T-cell (primary cell): ENCODE results near the gene RFC1. TPM values are rescaled to one million over a fixed set of nuclear protein-coding genes. Genes with fewer than 3 reads are reported as not detected.

ENCODE experiments used
- ATAC-seq, 4 experiments: fragments of 200-7000 bp in 3 of 4; fragments of 150-1000 bp in 1 of 4; cut with Tn5 transposase; replicated peaks in 1 of 4; 1 replicate in 3 of 4; 2 replicates in 1 of 4; pipeline ENCODE4 v1.10.0; 2021; ENCODE audit warnings: moderate library complexity in 3 of 4, mild to moderate bottlenecking in 2 of 4, moderate number of reproducible peaks in 1 of 4
- CTCF ChIA-PET, 2 donors: fragments of 300-600 bp; sonication (Branson Sonifier 250); formaldehyde crosslinking; loops; one replicate each; lab custom pipeline; 2022; ENCODE audit warnings: antibody characterized with exemption in 2 of 2; lab: Charles Lee
- POLR2A ChIA-PET, 2 donors: fragments of 300-600 bp; sonication (Branson Sonifier 250); formaldehyde crosslinking; loops; one replicate each; lab custom pipeline; 2022; ENCODE audit warnings: antibody characterized with exemption in 2 of 2; lab: Charles Lee
- DNase-seq, 35 experiments: peaks; one replicate each; pipeline versions ENCODE4 v3.0.0 to v3.0.0-alpha.2; 2013 to 2023
- H3K27ac ChIP-seq: one replicate; pipeline ENCODE4 v1.5.1; 2013; ENCODE audit warnings: low read length
- H3K27me3 ChIP-seq, 2 experiments: replicated peaks in 1 of 2; 1 replicate in 1 of 2; 2 replicates in 1 of 2; pipeline versions ENCODE4 v1.6.1 to v1.7.0; 2013; ENCODE audit warnings: low read length in 1 of 2, mixed read lengths in 1 of 2; ENCODE audit not compliant: control insufficient read depth in 2 of 2, insufficient read depth in 2 of 2; ENCODE audit errors: extremely low read depth in 1 of 2
- H3K36me3 ChIP-seq, 2 donors: 1 replicate in 1 of 2; 2 replicates in 1 of 2; pipeline versions ENCODE4 v1.6.1 to v1.7.0; 2013; ENCODE audit warnings: low read length in 1 of 2; ENCODE audit not compliant: control insufficient read depth in 2 of 2, insufficient read depth in 1 of 2; ENCODE audit errors: extremely low read depth in 1 of 2
- H3K4me1 ChIP-seq, 2 experiments: 1 replicate in 1 of 2; 2 replicates in 1 of 2; pipeline versions ENCODE4 v1.6.1 to v1.7.0; 2013; ENCODE audit warnings: low read length in 2 of 2, mixed read lengths in 1 of 2; ENCODE audit not compliant: insufficient read depth in 2 of 2, control insufficient read depth in 1 of 2; ENCODE audit errors: extremely low read depth in 1 of 2
- H3K4me3 ChIP-seq, 2 donors: 1 replicate in 1 of 2; 2 replicates in 1 of 2; pipeline versions ENCODE4 v1.5.1 to v1.7.0; 2013; ENCODE audit warnings: mild to moderate bottlenecking in 2 of 2, low read length in 1 of 2, moderate library complexity in 1 of 2; ENCODE audit not compliant: control insufficient read depth in 1 of 2; ENCODE audit errors: extremely low read depth in 1 of 2
- H3K9me3 ChIP-seq: 2 replicates; pipeline ENCODE4 v1.7.0; 2013
- H3K27ac Mint-ChIP-seq, 2 donors: one replicate each; pipeline ENCODE4 v1.8.0; 2020 to 2021; ENCODE audit warnings: mild to moderate bottlenecking in 2 of 2, mixed read lengths in 2 of 2
- H3K27me3 Mint-ChIP-seq, 2 donors: one replicate each; pipeline ENCODE4 v1.8.0; 2021 to 2022; ENCODE audit warnings: mixed read lengths in 2 of 2
- H3K36me3 Mint-ChIP-seq: one replicate; pipeline ENCODE4 v1.8.0; 2021; ENCODE audit warnings: mixed read lengths
- H3K4me1 Mint-ChIP-seq, 3 donors: one replicate each; pipeline ENCODE4 v1.8.0; 2020 to 2022; ENCODE audit warnings: mixed read lengths in 3 of 3, mild to moderate bottlenecking in 1 of 3
- H3K4me3 Mint-ChIP-seq, 3 donors: one replicate each; pipeline ENCODE4 v1.8.0; 2020 to 2022; ENCODE audit warnings: mild to moderate bottlenecking in 3 of 3, mixed read lengths in 3 of 3, moderate library complexity in 3 of 3
- H3K9me3 Mint-ChIP-seq, 3 donors: one replicate each; pipeline ENCODE4 v1.8.0; 2020 to 2022; ENCODE audit warnings: mixed read lengths in 3 of 3
- WGBS: methylation state at CpG from one replicate; pipeline ENCODE4 v1.1.5; 2013; ENCODE audit warnings: missing lambda C conversion rate; ENCODE audit not compliant: insufficient coverage; 5-methylcytosine and 5-hydroxymethylcytosine counted together
- total RNA-seq, 35 experiments: library from RNA in 6 of 35; stranded (reverse) in 6 of 35; fragments of 120-200 nt in 1 of 35; gene quantifications; one replicate each; pipeline versions ENCODE4 v1.2.1 to v1.2.4 and lab custom pipeline; 2013 to 2026

Gene RFC1
- total RNA-seq, 5 donors from 2014 or later (not counting 1 experiment from before 2014, with no cell fraction given): 45.7 to 77.4 (median 54.5) TPM

- Histone ChIP-seq H3K9me3 (no peaks in the 10 kb centered on the region), H3K4me1 (no peaks in the 10 kb centered on the region), H3K27ac (no peak overlapping the region), H3K36me3 (peaks cover 0 to 6% of the 10 kb centered on the region in 2 donors), H3K4me3 (no peak overlapping the region), H3K27me3 (no peaks in the 10 kb centered on the region)
- POLR2A ChIA-PET: no interaction called here
- ATAC-seq (no peak), DNase-seq (no peak)
- Mint-ChIP-seq H3K36me3 (peaks cover 49% of the 10 kb centered on the region), H3K27ac (no peak overlapping the region), H3K4me1 (no peaks in the 10 kb centered on the region), H3K9me3 (no peaks in the 10 kb centered on the region), H3K27me3 (no peaks in the 10 kb centered on the region), H3K4me3 (no peak overlapping the region)
- CTCF ChIA-PET: no interaction called here
- WGBS: no CpG with 5 or more reads among the region's 4 CpGs
Observed at GRCh38 chr4:39259571-39260330, 106.4 kb downstream of the RFC1 start.

- Mint-ChIP-seq H3K27ac (no peak overlapping the region), H3K4me3 (no peak overlapping the region), H3K4me1 (no peaks in the 10 kb centered on the region), H3K27me3 (no peaks in the 10 kb centered on the region), H3K36me3 (peaks cover 38% of the 10 kb centered on the region), H3K9me3 (no peaks in the 10 kb centered on the region)
- no peak overlapping the region for H3K27ac ChIP-seq
- H3K27me3 ChIP-seq: no peaks in the 10 kb centered on the region
- no peaks in the 10 kb centered on the region for H3K9me3 ChIP-seq
- ATAC-seq: no peak
- no peak for DNase-seq
- no peak overlapping the region for H3K4me3 ChIP-seq
- ChIA-PET CTCF (interaction anchor here in 1 of 2 donors (1.1 kb wide), 1 partner anchor 12 kb away, joined by 4 read pairs; no protein-coding TSS in a partner anchor), POLR2A (no interaction called here)
- no peaks in the 10 kb centered on the region for H3K4me1 ChIP-seq
- WGBS: no CpG with 5 or more reads among the region's 2 CpGs
- peaks cover 0 to 6% of the 10 kb centered on the region in 2 donors for H3K36me3 ChIP-seq
Observed at GRCh38 chr4:39256436-39256835, 109.7 kb downstream of the RFC1 start.

GRCh38 chr4:39255871-39256270 is 110.3 kb downstream of the RFC1 start:
- no peaks in the 10 kb centered on the region for H3K9me3 Mint-ChIP-seq
- WGBS: no CpG with 5 or more reads among the region's 5 CpGs
- no peak overlapping the region for H3K4me3 Mint-ChIP-seq
- H3K27me3 Mint-ChIP-seq: no peaks in the 10 kb centered on the region
- Histone ChIP-seq H3K27ac (no peak overlapping the region), H3K4me1 (no peaks in the 10 kb centered on the region), H3K27me3 (no peaks in the 10 kb centered on the region), H3K4me3 (no peak overlapping the region), H3K9me3 (no peaks in the 10 kb centered on the region), H3K36me3 (peaks cover 0 to 6% of the 10 kb centered on the region in 2 donors)
- DNase-seq: no peak
- POLR2A ChIA-PET: no interaction called here
- no peak overlapping the region for H3K27ac Mint-ChIP-seq
- H3K36me3 Mint-ChIP-seq: peaks cover 34% of the 10 kb centered on the region
- no peak for ATAC-seq
- no peaks in the 10 kb centered on the region for H3K4me1 Mint-ChIP-seq
- CTCF ChIA-PET: interaction anchor here in 1 of 2 donors (1.1 kb wide), 1 partner anchor 12 kb away, joined by 4 read pairs; no protein-coding TSS in a partner anchor

- ATAC-seq: no peak
- no peak overlapping the region for H3K27ac ChIP-seq
- Mint-ChIP-seq H3K36me3 (peaks cover 30% of the 10 kb centered on the region), H3K4me3 (no peak overlapping the region), H3K27ac (no peak overlapping the region), H3K4me1 (no peaks in the 10 kb centered on the region), H3K9me3 (peaks cover 0 to 4% (median 0%) of the 10 kb centered on the region in 3 donors), H3K27me3 (no peaks in the 10 kb centered on the region)
- POLR2A ChIA-PET: no interaction called here
- CTCF ChIA-PET: no interaction called here
- H3K27me3 ChIP-seq: no peaks in the 10 kb centered on the region
- no peaks in the 10 kb centered on the region for H3K9me3 ChIP-seq
- peaks cover 0 to 3% of the 10 kb centered on the region in 2 donors for H3K36me3 ChIP-seq
- no peaks in the 10 kb centered on the region for H3K4me1 ChIP-seq
- WGBS: no CpG with 5 or more reads among the region's 2 CpGs
- no peak overlapping the region for H3K4me3 ChIP-seq
- DNase-seq: no peak
Observed at GRCh38 chr4:39255266-39255665, 110.9 kb downstream of the RFC1 start.

- Mint-ChIP-seq H3K4me3 (no peak overlapping the region), H3K27me3 (no peaks in the 10 kb centered on the region), H3K36me3 (peaks cover 23% of the 10 kb centered on the region), H3K27ac (no peak overlapping the region), H3K9me3 (peaks cover 0 to 4% (median 3%) of the 10 kb centered on the region in 3 donors), H3K4me1 (no peaks in the 10 kb centered on the region)
- H3K4me1 ChIP-seq: no peaks in the 10 kb centered on the region
- no peaks in the 10 kb centered on the region for H3K9me3 ChIP-seq
- no peak overlapping the region for H3K4me3 ChIP-seq
- no peak overlapping the region for H3K27ac ChIP-seq
- POLR2A ChIA-PET: interaction anchor here in 1 of 2 donors (0.6 kb wide), 1 partner anchor 110 kb away, joined by 3 read pairs; no protein-coding TSS in a partner anchor
- CTCF ChIA-PET: no interaction called here
- no peaks in the 10 kb centered on the region for H3K27me3 ChIP-seq
- ATAC-seq: no peak
- DNase-seq: no peak
- H3K36me3 ChIP-seq: peaks cover 0 to 3% of the 10 kb centered on the region in 2 donors
- WGBS: no CpG with 5 or more reads among the region's 3 CpGs
Observed at GRCh38 chr4:39243462-39243861, 122.7 kb downstream of the RFC1 start.
